ENCODE measurements around the gene SRCIN1.

SRCIN1 gene

GRCh38 chr17:38584350-38584925 lies 21.3 kb downstream of the SRCIN1 start:
- H3K4me3 ChIP-seq: no peak overlapping the region
- H3K9me3 ChIP-seq (replicated peaks in 1 of 11): no peaks in the 10 kb centered on the region
- H3K4me1 ChIP-seq: peaks cover 50 to 68% (median 63%) of the 10 kb centered on the region in 10 experiments
- TF ChIP-seq Cebpa-rat (IDR thresholded peaks at IDR 0.05): no peak
- H3K27me3 ChIP-seq: peaks cover 13 to 93% (median 19%) of the 10 kb centered on the region in 11 experiments
- peaks cover 4 to 88% (median 17%) of the 10 kb centered on the region in 11 experiments; a peak in 17 of 22 replicates for H4K20me1 ChIP-seq
- peak overlapping the region; percentile 21 to 97 (median 91) for H3K4me2 ChIP-seq
- H3K9ac ChIP-seq: peak overlapping the region in 3 of 11 experiments; percentile 6 to 48 (median 30); a peak in 4 of 22 replicates
- H3K27ac ChIP-seq: 0 out of 22 replicates have a peak overlapping the region, but pooled peaks of 1 of the 11 experiments have one; percentile 13
- no peaks in the 10 kb centered on the region for H3K36me3 ChIP-seq

DNA sequence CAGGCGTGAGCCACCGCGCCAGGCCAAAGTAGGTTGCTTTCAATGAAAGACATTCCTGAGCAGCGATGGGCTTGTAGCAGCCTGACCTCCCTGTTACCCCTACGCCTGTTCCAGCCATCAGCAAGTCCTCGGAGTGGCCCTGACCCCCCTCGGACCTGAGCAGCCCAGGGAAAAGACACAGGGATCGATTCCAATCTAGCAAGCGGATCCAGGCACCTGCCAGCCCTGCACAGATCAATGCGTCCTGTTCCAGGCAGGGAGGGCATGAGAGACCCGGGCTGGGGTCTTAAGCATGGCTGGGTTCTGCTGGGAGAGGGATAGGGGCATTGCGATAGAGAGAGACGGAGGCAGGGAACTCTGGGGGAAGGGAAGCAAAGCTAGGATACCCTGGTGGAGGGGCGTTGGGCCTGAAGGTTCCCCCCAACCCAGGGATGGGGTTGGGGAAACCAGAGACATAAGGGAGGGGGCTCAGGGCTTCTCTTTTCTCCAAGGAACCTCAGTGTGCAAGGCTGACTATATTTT lies 21.9 kb downstream of the SRCIN1 start:
- peaks cover 47 to 68% (median 63%) of the 10 kb centered on the region in 10 experiments for H3K4me1 ChIP-seq
- peaks cover 19 to 93% (median 25%) of the 10 kb centered on the region in 11 experiments for H3K27me3 ChIP-seq
- TF ChIP-seq Cebpa-rat (IDR thresholded peaks at IDR 0.05): no peak
- no peak overlapping the region for H3K27ac ChIP-seq
- peaks cover 9 to 88% (median 20%) of the 10 kb centered on the region in 11 experiments; a peak in 18 of 22 replicates for H4K20me1 ChIP-seq
- H3K4me2 ChIP-seq: peak overlapping the region; percentile 3 to 97 (median 91); a peak in 19 of 22 replicates
- no peaks in the 10 kb centered on the region for H3K36me3 ChIP-seq
- H3K4me3 ChIP-seq: no peak overlapping the region
- H3K9ac ChIP-seq: no peak overlapping the region
- no peaks in the 10 kb centered on the region for H3K9me3 ChIP-seq (replicated peaks in 1 of 11)

DNA sequence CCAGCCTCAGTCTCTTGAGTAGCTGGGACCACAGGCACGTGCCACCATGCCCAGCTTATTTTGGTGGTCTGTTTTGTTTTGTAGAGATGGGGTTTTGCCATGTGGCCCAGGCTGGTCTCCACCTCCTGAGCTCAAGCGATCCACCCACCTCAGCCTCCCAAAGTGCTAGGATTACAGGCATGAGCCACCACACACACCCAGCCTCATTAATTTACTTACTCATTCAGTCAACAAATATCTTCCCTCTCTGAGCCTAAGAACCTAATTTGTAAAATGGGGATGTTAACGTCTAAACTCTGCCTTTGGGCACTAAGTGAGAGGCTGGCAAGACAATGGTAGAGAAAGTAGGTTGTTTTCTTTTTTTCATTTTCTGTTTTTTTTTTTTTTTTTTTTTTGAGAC lies 22.6 kb downstream of the SRCIN1 start:
- Histone ChIP-seq H3K4me1 (peaks cover 43 to 68% (median 62%) of the 10 kb centered on the region in 10 experiments), H3K27ac (no peak overlapping the region), H4K20me1 (peaks cover 11 to 86% (median 23%) of the 10 kb centered on the region in 11 experiments; a peak in 19 of 22 replicates), H3K9ac (0 out of 22 replicates have a peak overlapping the region, but pooled peaks of 1 of the 11 experiments have one; percentile 2), H3K4me2 (no peak overlapping the region), H3K27me3 (peaks cover 26 to 93% (median 32%) of the 10 kb centered on the region in 11 experiments), H3K4me3 (no peak overlapping the region), H3K36me3 (no peaks in the 10 kb centered on the region), H3K9me3 (replicated peaks in 1 of 11) (no peaks in the 10 kb centered on the region)
- TF ChIP-seq Cebpa-rat (IDR thresholded peaks at IDR 0.05): no peak

DNA sequence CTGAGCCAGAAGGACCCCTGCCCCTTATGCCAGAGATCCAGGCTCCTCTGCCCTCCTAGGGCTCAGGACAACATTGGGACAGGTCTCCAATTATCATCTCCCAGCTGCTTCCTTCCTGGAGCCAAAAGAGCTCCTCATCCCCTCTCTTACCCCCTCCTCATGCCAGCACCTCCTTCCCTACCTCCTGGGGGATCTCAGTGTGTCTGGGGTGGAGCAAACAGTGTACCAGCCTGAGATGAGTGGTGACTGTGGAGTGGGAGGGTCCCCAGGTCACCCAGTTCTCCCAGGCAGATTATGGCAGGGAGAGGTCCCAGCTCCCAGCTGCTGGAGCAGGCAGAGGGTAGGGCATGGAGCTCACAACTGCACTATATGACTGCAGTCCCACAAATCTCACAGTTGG lies 23.7 kb downstream of the SRCIN1 start:
- Histone ChIP-seq H3K4me2 (no peak overlapping the region), H3K27me3 (peaks cover 37 to 93% (median 43%) of the 10 kb centered on the region in 11 experiments), H3K4me1 (peaks cover 34 to 60% (median 54%) of the 10 kb centered on the region in 10 experiments), H3K27ac (no peak overlapping the region), H3K4me3 (no peak overlapping the region), H3K9me3 (replicated peaks in 1 of 11) (no peaks in the 10 kb centered on the region), H4K20me1 (peaks cover 1 to 86% (median 25%) of the 10 kb centered on the region in 11 experiments; a peak in 18 of 22 replicates), H3K36me3 (no peaks in the 10 kb centered on the region), H3K9ac (no peak overlapping the region)
- TF ChIP-seq Cebpa-rat (IDR thresholded peaks at IDR 0.05): no peak

DNA sequence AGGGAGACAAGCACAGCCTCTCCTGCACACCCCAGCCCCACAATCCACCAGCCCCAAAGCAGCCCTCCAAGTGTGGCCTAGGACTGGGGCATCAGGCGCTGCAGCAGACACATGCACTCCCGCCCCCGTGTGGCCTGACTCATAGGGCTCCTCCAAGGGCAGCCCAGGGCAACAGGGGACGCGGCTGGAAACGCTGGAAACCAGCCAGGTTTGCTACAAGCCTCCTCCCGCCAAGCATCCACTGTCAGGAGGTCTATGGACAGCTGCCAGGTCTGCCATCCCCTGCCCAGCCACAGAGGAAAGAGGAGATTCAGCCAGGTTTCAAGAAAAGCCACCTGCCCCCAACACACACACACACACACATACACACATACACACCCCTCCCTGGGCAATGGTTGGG lies 25.8 kb downstream of the SRCIN1 start:
- no peak for TF ChIP-seq Cebpa-rat (IDR thresholded peaks at IDR 0.05)
- H3K36me3 ChIP-seq: no peaks in the 10 kb centered on the region
- H3K4me2 ChIP-seq: peak overlapping the region in 10 of 11 experiments; percentile 10 to 88 (median 76); a peak in 14 of 22 replicates
- H3K9me3 ChIP-seq (replicated peaks in 1 of 11): no peaks in the 10 kb centered on the region
- H3K4me1 ChIP-seq: peaks cover 15 to 39% (median 33%) of the 10 kb centered on the region in 10 experiments
- peaks cover 0 to 85% (median 31%) of the 10 kb centered on the region in 11 experiments; a peak in 16 of 22 replicates for H4K20me1 ChIP-seq
- peak overlapping the region in 1 of 11 experiments; percentile 37; a peak in 1 of 22 replicates for H3K9ac ChIP-seq
- H3K27ac ChIP-seq: no peak overlapping the region
- peaks cover 58 to 96% (median 64%) of the 10 kb centered on the region in 11 experiments for H3K27me3 ChIP-seq
- H3K4me3 ChIP-seq: no peak overlapping the region

GRCh38 chr17:38579083-38579480 lies 26.7 kb downstream of the SRCIN1 start:
- H3K9ac ChIP-seq: peak overlapping the region in 3 of 11 experiments; percentile 18 to 37 (median 27); a peak in 3 of 22 replicates
- H3K4me2 ChIP-seq: peak overlapping the region in 10 of 11 experiments; percentile 45 to 88 (median 76); a peak in 20 of 22 replicates
- H3K4me3 ChIP-seq: peak overlapping the region in 6 of 10 experiments; percentile 29 to 47 (median 38); a peak in 6 of 20 replicates
- H3K4me1 ChIP-seq: peaks cover 7 to 31% (median 26%) of the 10 kb centered on the region in 10 experiments; a peak in 18 of 20 replicates
- peaks cover 0 to 84% (median 32%) of the 10 kb centered on the region in 11 experiments; a peak in 16 of 22 replicates for H4K20me1 ChIP-seq
- no peak for TF ChIP-seq Cebpa-rat (IDR thresholded peaks at IDR 0.05)
- H3K9me3 ChIP-seq (replicated peaks in 1 of 11): no peaks in the 10 kb centered on the region
- H3K27me3 ChIP-seq: peaks cover 67 to 100% (median 73%) of the 10 kb centered on the region in 11 experiments
- H3K36me3 ChIP-seq: no peaks in the 10 kb centered on the region
- H3K27ac ChIP-seq: no peak overlapping the region

DNA sequence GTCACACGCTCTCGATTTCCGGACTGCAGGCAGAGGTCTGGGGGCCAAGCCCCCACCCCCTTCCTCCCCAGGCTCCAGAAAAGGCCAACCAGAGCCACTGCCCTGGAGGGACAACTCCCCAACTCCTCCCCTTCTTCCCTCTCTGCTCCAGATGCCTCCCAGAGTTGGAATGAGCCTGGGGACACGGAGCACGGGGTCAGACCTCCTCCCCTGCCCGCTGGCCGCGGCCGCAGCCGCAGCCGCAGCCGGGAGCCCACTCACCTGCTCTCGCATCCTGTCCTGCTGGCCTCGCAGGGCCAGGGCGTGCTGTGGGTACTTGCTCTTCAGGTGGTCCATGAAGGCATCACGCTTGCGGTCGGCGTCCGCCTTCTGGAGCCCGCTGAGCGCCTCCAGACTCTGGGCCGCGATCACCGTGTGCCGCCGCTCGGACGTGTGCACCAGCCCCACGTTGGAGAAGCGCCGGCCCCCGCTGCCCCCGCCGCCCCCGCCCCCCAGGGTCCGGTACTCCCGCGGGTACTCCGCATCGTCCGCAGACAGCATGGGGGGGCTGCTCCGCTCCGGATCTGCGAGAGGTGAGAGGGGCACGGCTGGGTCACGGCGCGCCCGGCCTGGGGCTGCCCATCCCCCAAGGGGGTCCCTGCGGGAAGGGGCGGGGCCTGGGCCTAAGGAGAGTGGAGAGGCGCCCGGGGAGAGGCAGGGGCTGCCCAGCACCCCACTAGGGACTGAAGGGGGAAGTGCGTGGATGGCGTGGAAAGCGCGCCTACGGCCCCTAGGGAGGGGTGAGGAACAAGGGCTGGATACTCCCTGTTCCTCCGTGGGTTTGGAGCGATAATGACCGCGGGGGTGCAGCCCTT lies 27.3 kb downstream of the SRCIN1 start:
- no peak for TF ChIP-seq Cebpa-rat (IDR thresholded peaks at IDR 0.05)
- Histone ChIP-seq H3K27me3 (peaks cover 73 to 100% (median 79%) of the 10 kb centered on the region in 11 experiments), H3K9me3 (replicated peaks in 1 of 11) (no peaks in the 10 kb centered on the region), H3K36me3 (no peaks in the 10 kb centered on the region), H3K4me2 (peak overlapping the region; percentile 26 to 88 (median 76); a peak in 21 of 22 replicates), H3K4me1 (peaks cover 5 to 28% (median 24%) of the 10 kb centered on the region in 10 experiments; a peak in 18 of 20 replicates), H3K4me3 (peak overlapping the region in 6 of 10 experiments; percentile 29 to 47 (median 38); a peak in 7 of 20 replicates), H3K9ac (peak overlapping the region in 3 of 11 experiments; percentile 18 to 37 (median 27); a peak in 3 of 22 replicates), H3K27ac (no peak overlapping the region), H4K20me1 (peaks cover 0 to 85% (median 38%) of the 10 kb centered on the region in 11 experiments; a peak in 17 of 22 replicates)

GRCh38 chr17:38577645-38578173 lies 28.0 kb downstream of the SRCIN1 start:
- Histone ChIP-seq H4K20me1 (peaks cover 0 to 87% (median 45%) of the 10 kb centered on the region in 11 experiments; a peak in 19 of 22 replicates), H3K36me3 (no peaks in the 10 kb centered on the region), H3K4me3 (no peak overlapping the region), H3K27me3 (peaks cover 80 to 100% (median 86%) of the 10 kb centered on the region in 11 experiments), H3K4me2 (peak overlapping the region in 5 of 11 experiments; percentile 10 to 81 (median 37); a peak in 4 of 22 replicates), H3K9me3 (replicated peaks in 1 of 11) (no peaks in the 10 kb centered on the region), H3K9ac (no peak overlapping the region), H3K27ac (no peak overlapping the region), H3K4me1 (peaks cover 5 to 35% (median 30%) of the 10 kb centered on the region in 10 experiments; a peak in 18 of 20 replicates)
- TF ChIP-seq Cebpa-rat (IDR thresholded peaks at IDR 0.05): no peak

Data from BLaER1 treated with 17β-estradiol and CSF1 and Interleukin-3, amounts not matched to agents 10 nM and 100 nM (cell line).